ENCODE data around the gene DOCK1.

GRCh38 chr10:127132451-127132850, 227.2 kb downstream of the DOCK1 start:
- TF ChIP-seq EZH2 (optimal IDR thresholded peaks at IDR 0.05; ENCODE audit: low read depth, low read length) (no peak), CTCF (IDR thresholded peaks at IDR 0.05; ENCODE audit: low read length) (no peak)

Measured in MM.1S (cell line).